Muscle of arm (tissue), 12 donors: ENCODE measurements around the gene TMEM237. TPM values are rescaled to one million over a fixed set of nuclear protein-coding genes. Genes with fewer than 3 reads are reported as not detected.

Experiments
- DNase-seq: peaks from one replicate; pipeline ENCODE4 v3.0.0-alpha.2; 2013
- polyA plus RNA-seq, 12 donors: library from polyadenylated mRNA; unstranded; fragments of 120-200 nt; gene quantifications; one replicate each; pipeline ENCODE4 v1.2.1, GENCODE V29; 2013; ENCODE audit not compliant: insufficient read length in 12 of 12

Gene TMEM237
- polyA plus RNA-seq, 12 donors: 29.4 to 55.6 (median 39.4) TPM; not detected in 1

DNA sequence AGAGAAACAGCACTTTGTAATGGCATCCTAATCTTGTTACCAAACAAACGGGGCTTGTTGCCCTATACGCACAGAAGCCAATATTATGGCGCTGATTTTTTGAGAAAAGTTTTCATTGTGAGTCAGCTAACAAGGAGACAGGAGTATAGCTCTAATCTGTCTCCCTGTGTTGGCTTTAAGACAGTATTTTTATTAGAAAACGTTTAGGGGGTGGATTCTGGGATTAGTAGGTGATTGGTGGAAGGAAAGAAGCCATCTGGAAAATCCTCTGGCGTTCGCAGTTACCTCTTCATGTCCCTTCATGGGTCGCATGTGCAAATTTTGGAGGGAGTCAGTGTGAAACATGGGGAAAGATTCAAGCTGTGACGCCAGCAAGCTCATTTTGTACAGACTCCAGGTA is 698 bp upstream of the TMEM237 start:
- DNase-seq: peak; percentile 43

DNA sequence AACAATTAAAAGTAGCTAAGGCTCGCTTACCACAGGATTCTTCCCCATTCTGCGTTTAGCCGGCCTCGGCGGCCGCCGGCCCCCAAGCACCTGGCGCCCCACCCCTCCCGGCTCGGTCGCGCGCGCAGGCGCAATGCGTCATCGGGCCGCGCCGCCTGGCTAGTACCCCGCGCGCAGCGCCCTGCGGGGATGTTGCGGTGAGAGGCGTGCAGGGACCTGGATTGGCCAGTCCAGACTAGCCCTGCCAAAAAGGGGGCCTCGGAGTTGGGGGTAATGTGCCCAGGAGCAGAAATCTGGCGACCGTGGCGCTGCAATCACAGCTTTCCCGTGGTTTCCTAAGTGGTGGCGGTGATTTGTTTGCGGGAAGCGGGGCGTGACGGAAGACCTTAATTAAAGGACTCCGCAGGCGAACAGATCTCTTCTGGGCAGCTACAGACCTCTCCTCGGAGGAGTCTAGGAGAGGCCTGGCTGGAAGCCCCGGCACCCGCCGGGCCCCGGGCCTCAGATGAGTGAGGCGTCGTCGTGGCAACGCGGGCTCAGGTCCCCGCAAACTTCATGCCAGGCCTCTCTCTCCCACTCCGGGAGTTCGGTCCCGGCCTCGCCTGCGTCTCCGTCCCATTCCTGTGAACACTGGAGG is 606 bp downstream of the TMEM237 start:
- peak; percentile 89 for DNase-seq

DNA sequence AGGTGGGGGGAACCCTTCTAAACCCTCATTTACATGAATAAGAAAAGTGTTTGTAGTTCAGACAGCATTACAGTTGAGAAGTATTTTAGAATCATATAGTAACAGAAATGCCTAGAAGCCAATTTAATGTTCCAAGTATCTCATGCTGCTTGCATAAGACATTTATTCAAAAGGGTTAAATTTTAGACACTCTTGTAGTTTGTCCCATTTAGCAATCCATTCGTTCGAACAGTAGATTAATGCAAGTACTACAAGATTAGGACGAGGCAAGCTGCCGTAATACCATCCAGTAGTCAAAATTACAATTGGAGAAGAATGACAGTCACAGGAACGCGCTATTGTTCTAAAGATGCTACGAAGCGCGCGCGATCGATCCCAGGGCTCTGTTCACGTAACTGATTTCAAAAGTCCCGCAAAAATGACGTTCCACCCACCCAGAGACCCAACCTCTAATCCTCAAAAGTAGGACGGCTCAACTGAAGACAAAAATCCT is 1.2 kb downstream of the TMEM237 start:
- no peak for DNase-seq

DNA sequence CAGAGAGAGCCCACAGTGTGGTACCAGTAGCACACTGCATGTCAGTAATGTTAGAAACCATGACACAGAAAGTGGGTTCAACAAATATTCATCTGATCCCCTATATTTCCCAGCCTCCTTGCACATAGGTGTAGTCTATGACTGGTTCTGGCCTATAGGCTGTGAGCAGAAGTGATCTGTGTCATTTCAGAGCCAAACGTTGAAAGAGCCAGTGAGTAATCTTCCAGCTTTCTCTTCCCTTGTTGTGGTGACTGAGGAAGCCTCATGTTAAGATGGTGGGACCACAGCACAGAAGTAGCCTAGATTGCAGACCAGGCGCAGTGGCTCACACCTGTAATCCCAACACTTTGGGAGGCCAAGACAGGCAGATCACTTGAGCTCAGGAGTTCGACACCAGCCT is 4.1 kb downstream of the TMEM237 start:
- DNase-seq: no peak

DNA sequence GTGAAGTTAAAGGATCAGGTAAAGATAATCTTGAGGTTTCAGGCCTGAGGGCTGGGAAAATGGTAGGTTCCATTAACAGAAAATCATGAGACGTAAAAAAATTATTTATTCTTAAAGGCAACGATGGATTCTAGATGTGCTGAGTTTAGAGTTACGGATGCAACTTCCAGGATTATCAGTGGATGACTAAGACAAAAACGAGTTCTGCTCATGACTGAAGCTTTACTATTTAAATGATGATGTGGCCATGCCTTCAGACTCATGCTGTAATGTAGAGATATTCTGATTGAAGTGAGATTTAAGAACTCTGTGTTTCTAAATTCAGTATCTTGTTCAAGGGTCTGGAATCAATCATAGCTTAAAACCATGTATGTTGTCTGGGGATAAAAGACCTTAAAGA is 5.0 kb downstream of the TMEM237 start:
- DNase-seq: no peak

DNA sequence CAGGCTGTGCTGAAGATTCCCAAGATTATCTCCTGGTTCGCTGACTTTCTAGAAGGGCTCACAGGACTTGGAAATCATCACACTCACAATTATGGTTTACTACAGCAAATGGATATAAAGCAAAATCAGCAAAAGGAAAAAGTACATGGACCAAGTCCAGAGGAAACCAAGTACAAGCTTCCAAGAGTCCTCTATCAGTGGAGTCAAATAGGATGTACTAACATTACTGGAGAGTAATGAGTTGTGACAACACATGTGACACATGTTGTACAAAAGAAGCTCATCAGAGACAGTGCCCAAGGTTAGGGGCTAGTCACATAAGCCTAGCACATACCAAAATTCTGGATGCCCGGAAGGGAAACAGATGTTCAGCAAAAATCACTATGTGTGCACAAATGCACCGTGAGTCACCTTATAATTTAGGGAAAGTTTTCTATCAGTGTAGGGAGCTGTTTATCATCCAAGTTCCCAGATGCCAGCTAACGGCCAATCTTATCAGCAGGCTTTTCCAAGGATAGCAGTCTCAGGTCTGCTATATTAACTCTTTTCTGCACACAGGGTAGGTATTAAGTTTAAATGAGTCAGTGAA is 9.5 kb downstream of the TMEM237 start:
- no peak for DNase-seq

DNA sequence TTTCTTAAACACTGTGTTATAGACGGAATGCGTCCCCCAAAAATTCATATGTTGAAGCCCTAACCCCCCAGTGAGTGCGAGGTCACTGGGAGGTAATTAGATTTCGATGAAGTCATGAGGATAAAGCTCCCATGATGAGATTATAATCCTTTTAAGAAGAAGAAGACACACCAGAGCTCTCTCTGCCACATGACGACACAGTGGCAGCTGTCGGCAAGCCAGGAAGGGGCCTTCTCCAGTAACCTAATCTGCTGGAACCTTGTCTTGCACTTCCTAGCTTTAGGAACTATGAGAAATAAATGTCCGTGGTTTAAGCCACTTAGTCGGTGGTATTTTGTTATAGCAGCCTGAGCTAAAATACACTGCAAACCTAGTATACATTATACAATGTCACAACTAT is 12.3 kb downstream of the TMEM237 start:
- DNase-seq: no peak

DNA sequence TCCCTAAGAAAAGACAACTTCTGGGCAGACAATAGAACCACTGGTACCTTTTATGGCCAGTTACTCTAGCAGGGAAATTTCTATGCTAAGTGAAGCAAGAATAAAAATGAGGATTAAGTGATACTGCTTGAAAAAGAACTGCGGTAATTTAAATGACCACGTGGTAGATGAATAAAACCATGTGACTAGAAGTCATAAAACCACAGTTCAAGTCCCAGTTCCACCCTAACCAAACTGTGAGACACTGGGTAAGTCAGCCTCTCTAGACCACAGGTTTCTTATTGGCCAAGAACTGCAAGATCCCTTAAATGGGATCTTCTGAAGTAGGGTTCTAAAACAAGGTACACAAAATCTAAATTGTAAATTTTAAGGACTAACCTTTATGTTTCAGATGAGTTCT is 12.7 kb downstream of the TMEM237 start:
- no peak for DNase-seq

DNA sequence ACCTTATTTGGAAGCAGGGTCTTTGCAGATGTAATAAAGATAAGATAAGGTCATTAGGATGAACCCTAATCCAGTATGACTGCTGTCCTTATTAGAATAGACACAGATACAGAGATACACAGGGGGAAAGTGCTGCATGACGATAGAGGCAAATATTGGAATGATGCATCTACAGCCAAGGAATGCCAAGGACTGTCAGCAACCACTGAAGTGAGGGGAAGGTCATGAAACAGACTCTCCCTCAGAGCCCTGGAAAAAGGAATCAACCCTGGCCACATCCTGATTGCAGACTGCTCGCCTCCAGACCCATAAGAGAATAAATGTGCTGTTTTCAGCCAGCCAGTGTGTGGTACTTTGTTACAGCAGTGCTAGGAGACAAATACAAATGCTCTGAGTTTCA is 14.8 kb downstream of the TMEM237 start:
- no peak for DNase-seq

DNA sequence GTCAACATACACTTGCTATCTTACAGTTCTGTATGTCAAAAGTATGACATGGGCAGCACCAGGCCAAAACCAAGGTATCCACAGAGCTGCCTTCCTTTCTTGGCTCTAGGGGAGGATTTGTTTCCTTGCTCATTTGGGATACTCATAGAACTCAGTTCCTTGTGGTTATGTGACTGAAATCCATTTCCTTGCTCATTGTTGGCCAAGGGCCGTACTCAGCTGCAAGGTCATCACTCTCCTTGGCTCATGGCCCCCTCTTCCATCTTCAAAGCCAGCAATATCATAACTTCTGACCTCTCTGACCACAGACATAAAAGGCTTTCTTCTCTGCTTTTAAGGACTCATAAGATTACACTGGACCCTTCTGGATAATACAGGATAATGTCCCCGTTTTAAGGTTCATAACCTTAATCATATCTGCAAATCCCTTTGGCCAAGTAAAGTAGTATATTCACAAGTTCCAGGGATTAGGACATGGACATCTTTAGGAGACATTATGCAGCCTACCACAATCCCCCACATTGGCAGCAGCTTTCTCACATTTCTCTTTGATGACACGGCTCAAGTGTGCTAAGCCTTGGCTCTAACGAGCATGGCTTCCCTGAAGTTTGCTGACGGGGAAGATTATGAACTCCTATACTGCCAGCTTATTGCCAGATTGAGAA is 20.9 kb downstream of the TMEM237 start:
- no peak for DNase-seq

DNA sequence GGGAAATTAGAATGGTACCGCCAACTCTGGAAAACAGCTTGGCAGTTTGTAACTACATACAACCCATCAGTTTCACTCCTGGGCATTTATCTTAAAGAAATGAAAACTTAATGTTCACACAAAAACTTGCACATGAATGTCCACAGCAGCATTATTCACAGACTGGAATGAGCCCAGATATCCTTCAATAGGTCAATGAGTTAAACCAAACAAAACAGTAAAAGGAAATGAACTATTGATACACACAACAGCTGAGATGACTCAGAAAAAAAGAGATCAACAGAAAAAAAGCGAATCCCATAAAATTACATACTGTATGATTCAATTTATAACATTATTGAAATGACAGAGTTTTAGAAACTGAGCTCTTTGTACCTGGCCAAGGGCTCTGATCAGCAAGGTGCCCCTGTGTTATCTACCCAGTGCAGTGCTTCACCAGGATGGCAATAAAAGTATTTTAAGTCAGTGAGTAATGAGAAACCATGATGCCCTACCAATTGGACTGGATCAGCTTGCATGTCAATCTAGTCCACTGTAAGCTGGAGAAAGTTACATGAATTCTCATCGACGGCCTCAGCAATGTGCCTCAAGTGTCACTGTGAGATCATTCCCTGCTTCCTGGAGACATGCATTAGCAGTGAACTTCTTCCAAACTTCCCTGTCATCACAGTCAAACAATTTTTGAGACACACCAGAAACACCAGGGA is 21.9 kb downstream of the TMEM237 start:
- no peak for DNase-seq

DNA sequence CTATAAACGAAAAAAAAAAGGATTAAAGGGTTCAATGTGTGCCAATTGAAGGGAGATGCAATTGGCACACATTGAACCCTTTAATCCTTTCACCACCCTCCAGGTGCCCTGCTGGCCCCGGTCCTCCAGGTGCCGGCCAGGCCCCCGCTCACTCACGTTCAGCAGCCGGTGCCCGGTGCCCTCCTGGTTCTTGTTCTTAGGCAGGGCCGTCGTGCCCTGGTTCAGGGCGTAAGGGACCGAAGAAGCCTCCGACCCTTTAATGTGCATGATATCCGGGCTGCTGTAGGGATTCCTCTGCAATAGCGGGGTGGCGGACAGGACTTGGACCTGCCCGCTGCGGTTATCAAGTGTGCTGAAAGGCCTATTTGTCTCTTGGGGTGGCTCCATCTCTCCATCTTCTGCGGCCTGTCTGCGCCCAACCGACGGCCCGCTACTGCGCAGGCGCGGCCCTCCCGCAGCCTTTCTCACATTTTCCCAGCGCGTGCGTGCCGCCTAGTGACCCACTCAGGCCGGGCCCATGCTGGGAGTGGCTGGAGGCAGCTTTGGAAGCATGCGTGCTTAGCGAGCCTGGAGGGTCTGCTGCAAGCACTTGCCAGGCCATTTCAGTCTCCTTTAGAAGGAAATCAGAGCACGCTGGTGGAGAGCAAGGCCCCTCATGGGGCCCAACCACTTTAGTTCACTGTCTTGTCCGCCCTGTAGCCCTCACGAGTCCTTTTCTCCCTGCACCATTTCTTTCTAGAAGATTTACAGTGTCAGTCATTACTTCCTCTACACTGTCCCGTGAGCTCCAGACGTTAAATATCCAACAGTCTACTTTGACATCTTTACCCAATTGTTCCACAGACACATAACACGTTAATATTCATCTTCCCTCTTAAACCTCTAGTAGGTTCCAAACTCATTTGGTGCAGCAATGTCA is 24.3 kb downstream of the TMEM237 start:
- peak; percentile 69 for DNase-seq

DNA sequence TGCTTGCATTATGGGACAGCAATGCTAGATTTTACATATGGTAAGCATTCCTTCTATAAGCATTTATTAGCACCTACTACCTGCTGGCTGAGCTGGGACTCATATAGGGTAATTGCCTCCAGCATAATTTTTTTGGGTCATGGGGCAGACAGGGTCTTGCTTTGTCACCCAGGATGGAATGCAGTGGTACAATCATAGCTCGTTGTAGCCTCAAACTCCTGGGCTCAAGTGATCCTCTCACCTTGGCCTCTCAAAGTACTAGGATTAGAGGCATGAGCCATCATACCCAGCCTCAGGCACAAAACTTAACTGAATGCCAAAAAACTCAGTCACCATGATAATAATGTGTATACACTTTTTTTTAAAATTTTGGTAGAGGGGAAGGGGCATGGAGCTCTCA is 35.3 kb downstream of the TMEM237 start:
- no peak for DNase-seq

DNA sequence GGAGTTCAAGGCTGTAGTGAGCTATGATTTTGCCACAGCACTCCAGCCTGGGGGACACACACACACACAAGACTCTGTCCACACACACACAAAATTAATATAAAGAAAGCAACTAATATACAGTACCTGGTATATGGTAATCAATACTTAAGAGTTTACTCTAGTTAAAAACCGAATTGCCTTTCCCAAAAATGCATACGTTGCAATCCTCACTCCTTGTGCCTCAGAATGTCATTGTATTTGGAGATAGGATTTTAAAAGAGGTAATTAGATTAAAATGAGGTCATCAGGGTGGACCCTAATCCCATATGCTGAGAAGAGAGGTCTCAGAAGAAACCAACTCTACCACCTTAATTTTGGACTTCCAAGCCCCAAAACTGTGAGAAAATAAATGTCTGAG is 35.7 kb downstream of the TMEM237 start:
- DNase-seq: no peak

DNA sequence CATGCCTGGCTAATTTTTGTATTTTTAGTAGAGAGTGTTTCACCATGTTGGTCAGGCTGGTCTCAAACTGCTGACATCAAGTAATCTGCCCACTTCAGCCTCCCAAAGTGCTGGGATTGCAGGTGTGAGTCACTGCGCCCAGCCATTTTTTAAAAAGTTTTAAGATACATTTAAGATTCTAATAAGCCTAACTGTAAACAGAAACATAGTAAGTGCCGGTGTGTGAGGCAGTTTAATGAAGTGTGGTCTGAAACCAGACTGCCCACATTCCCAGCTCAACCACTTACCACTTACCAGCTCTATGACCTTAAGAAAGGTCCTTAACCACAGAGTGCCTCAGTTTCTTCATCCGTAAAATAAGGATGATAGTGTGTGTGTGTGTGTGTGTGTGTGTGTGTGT is 42.4 kb downstream of the TMEM237 start:
- DNase-seq: no peak

DNA sequence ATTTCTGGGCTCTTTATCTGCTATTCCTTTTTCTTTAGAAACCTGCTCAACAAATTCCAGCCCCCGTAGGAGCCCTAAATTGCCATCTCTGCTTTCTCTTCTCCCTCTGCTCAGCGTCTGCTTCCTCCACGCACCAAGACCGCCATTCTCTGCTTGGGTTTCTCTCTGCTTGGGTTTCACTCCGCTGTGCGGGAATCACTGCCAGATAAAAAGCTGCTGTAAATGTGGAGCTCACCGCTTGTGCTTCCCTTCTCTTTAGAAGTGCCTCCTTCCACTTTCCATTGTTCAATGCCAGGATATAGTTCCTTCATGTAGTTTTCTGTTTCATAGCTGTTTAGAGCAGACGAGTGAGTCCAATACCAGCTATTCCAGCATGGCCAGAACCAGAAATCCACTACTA is 45.9 kb downstream of the TMEM237 start:
- peak; percentile 24 for DNase-seq

DNA sequence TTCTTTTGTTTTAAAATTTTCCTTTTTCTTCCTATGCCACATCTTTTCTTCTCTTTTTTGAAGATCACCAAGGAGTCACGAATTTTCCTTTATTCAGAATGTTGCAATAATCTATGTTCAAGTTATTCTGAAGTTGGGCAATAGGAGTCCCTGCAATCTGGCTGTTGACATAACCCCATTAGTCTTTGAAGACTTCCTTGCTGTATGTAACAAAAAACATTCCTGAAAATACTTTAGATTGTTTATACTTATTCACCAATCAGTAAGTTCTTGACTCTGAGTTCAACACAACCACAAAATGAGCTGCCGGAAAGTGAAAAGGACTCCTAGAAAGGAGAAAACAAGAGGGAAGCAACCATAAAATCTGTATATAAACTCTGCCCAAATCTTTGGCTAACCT is 62.8 kb downstream of the TMEM237 start:
- DNase-seq: no peak

DNA sequence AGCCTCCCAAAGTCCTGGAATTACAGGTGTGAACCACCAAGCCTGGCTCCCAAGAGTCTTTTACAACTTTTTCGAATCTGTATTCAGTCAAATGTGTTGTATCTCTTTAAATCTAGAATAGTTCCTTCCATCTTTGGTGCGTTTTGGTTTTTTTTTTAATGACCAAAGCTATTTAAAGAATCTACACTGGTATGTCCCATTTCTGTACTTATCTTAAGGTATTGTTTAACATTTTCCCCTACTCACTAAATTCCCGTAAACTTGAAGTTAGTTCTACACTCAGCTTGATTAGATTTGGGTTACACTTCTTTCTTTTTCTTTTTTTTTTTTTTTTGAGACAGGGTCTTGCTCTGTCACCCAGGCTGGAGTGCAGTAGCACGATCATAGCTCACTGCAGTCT is 63.8 kb downstream of the TMEM237 start:
- DNase-seq: no peak

DNA sequence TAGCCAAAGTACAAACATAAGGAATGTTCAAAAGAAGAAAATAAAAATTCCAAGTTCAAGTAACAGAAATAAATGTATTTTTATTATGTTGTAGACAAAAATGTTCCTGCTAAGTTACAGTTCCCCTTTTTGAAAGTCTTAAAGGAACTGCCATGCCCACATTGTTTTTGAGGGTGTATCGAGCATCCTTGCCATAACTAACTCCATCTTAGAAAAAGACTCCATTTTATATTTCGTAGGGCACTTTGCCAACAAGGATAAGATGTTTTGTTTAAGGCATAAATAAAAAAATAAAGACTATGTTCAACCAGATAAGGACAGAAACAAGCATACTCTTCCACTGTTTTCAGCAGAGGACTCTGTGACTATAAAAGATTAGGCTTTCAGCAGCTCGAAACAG is 67.3 kb downstream of the TMEM237 start:
- DNase-seq: no peak

DNA sequence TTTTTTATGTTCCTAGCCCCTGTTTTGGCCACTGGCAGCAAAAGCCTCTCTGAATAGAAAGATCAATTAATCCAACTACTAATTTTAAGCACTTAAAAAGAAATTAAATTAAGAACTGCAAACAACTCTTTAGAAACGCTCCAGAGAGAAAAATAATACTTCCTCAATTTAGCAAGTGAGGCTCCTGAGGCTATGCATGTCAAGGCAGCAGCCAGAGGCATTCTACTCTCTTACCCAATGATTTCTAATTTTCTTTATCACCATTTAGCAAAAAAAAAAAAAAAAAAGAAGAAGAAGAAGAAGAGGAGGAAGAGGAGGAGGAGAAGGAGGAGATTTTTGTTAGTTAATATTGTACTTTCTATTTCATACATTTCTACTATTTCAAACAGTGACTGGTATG is 68.5 kb downstream of the TMEM237 start:
- no peak for DNase-seq

DNA sequence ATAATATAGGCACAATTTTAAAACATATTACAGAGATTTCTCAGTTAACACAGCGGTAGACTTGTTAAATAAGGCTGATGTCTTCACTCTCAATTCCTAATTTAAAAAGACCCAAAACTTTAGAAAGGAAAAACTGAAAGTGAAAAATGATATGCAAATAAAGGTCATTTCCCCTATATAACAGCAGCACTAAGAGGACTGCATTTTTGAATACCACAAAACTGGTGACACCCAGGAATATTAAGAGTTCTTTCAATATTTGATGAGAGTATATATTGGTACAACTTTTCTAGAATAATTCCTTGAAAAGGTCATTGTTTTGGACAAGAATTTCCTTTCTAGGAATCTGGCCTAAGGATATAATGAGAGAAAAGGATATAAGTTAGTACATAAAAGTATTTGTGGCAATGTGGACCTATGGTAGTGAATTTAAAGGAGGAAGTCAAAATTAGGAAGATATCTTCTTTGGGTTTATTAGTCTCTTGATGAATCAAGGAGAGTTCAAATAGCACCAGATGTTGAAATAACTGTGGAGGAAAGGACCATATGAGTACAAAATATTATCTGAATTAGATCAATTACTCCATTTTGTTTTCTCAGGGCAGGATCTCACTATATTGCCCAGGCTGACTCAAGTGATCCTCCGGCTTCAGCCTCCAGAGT is 70.3 kb downstream of the TMEM237 start:
- DNase-seq: no peak
